K562 (cell line): ENCODE measurements around the gene SLC1A1.

Experiments
- CBX2 ChIP-seq: fragments of 200-600 bp; sonication (generic); IDR thresholded peaks from one replicate; pipeline ENCODE4 v1.6.1; 2012; ENCODE audit warnings: mild to moderate bottlenecking, low read length, inconsistent platforms; ENCODE audit not compliant: insufficient read depth, poor library complexity, severe bottlenecking
- DACH1 ChIP-seq: fragments of 450-650 bp; IDR thresholded peaks from 2 replicates; pipeline ENCODE4 v1.6.1; 2018; ENCODE audit not compliant: partially characterized antibody
- EP300 ChIP-seq: IDR thresholded peaks from 2 replicates; pipeline ENCODE4 v1.6.1; 2012; ENCODE audit warnings: low read length, improper control_type of control experiment
- MEF2A ChIP-seq: IDR thresholded peaks from 2 replicates; pipeline ENCODE4 v1.6.1; 2011; ENCODE audit warnings: low read depth, mild to moderate bottlenecking, low read length, moderate library complexity; ENCODE audit not compliant: control insufficient read depth
- ZBTB1 ChIP-seq: sonication (generic); formaldehyde crosslinking; IDR thresholded peaks from 2 replicates; pipeline ENCODE4 v1.8.1; 2023; ENCODE audit warnings: missing genetic modification reagents, low read depth, mild to moderate bottlenecking, borderline replicate concordance
- ZBTB17 ChIP-seq: fragments of 450-650 bp; formaldehyde crosslinking; IDR thresholded peaks from 2 replicates; pipeline ENCODE4 v1.4.0; 2020; ENCODE audit warnings: mild to moderate bottlenecking
- ZFP36 ChIP-seq: fragments of 150-350 bp; IDR thresholded peaks from 2 replicates; pipeline ENCODE4 v1.6.1; 2018; ENCODE audit warnings: low read length, low read depth; ENCODE audit not compliant: partially characterized antibody
- ZNF316 ChIP-seq: fragments of 450-650 bp; IDR thresholded peaks from 2 replicates; pipeline ENCODE4 v1.6.1; 2016
- TF ChIP-seq, protein P1 (sequence below): sonication (generic); formaldehyde crosslinking; IDR thresholded peaks from 2 replicates; pipeline ENCODE4 v1.9.0; 2022; ENCODE audit warnings: mild to moderate bottlenecking, missing genetic modification reagents

DNA sequence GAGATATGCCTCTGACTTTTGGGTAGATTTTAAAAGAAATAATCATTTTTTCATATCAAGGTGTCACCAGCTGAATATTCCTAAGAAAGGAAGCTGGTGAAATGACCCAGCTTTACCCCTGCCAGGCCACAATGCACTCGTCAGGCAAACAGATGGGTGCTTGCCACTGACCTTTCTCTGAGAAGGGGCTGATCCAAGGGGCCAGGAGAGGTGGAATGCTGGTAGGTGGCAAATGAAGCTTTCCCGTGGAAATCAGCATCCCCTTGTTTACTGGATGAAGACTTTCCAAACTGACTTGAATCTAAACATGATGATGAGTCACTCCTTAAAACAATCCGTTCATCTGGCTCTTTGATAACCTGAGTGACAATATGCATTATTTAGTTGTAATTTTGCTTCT, 127.5 kb downstream of the SLC1A1 start:
- no peak for TF ChIP-seq MEF2A
- TF ChIP-seq ZFP36, result no peak
- no peak for TF ChIP-seq ZBTB17
- TF ChIP-seq DACH1, result no peak
- TF ChIP-seq ZBTB1 (CRISPR knock-in tag), result no peak
- TF ChIP-seq CBX2, result no peak
- no peak for TF ChIP-seq EP300
- TF ChIP-seq, protein P1, sequence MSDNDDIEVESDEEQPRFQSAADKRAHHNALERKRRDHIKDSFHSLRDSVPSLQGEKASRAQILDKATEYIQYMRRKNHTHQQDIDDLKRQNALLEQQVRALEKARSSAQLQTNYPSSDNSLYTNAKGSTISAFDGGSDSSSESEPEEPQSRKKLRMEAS (CRISPR knock-in tag), result no peak
- TF ChIP-seq ZNF316, result no peak
